GM23338 (cell line): ENCODE data around the gene SCAMP1.

Experiments
- CREB1 ChIP-seq: fragments of 250-450 bp; sonication (Bioruptor Pico); IDR thresholded peaks from 2 replicates; pipeline ENCODE4 v1.5.0; 2020; ENCODE audit warnings: low read depth, mild to moderate bottlenecking, moderate library complexity
- CTCF ChIP-seq, 2 experiments: fragments of 200-600 bp in 1 of 2; sonication (generic) in 1 of 2; conservative IDR thresholded peaks; 2 replicates each; pipeline versions ENCODE4 v1.5.1 to v1.6.1; 2016 to 2017; ENCODE audit warnings: antibody characterized with exemption in 2 of 2, low read depth in 2 of 2, mild to moderate bottlenecking in 2 of 2, moderate library complexity in 1 of 2
- ETS1 ChIP-seq: IDR thresholded peaks from 2 replicates; pipeline ENCODE4 v1.6.1; 2016; ENCODE audit warnings: antibody characterized with exemption
- EZH2 ChIP-seq: fragments of 200-600 bp; sonication (generic); IDR thresholded peaks from one replicate; pipeline ENCODE4 v1.8.0; 2017; ENCODE audit warnings: antibody characterized with exemption, mild to moderate bottlenecking, low read depth; ENCODE audit not compliant: unreplicated experiment
- EZH2phosphoT487 ChIP-seq: fragments of 200-600 bp; sonication (generic); IDR thresholded peaks from one replicate; pipeline ENCODE4 v1.8.1; 2018; ENCODE audit warnings: antibody characterized with exemption; ENCODE audit not compliant: unreplicated experiment
- JUNB ChIP-seq: IDR thresholded peaks from one replicate; pipeline ENCODE4 v1.6.1; 2016; ENCODE audit warnings: antibody characterized with exemption; ENCODE audit not compliant: unreplicated experiment
- NANOG ChIP-seq: IDR thresholded peaks from 2 replicates; pipeline ENCODE4 v1.6.1; 2016; ENCODE audit warnings: antibody characterized with exemption, borderline replicate concordance
- POLR2AphosphoS5 ChIP-seq: IDR thresholded peaks from 2 replicates; pipeline ENCODE4 v1.6.1; 2016; ENCODE audit warnings: antibody characterized with exemption, low read depth
- REST ChIP-seq: IDR thresholded peaks from one replicate; pipeline ENCODE4 v1.6.1; 2018; ENCODE audit warnings: antibody characterized with exemption; ENCODE audit not compliant: unreplicated experiment
- STAT1 ChIP-seq: IDR thresholded peaks from one replicate; pipeline ENCODE4 v1.6.1; 2016; ENCODE audit warnings: antibody characterized with exemption; ENCODE audit not compliant: unreplicated experiment
- ZNF114 ChIP-seq: fragments of 250-450 bp; sonication (Bioruptor Pico); IDR thresholded peaks from 2 replicates; pipeline ENCODE4 v1.5.0; 2020; ENCODE audit warnings: mild to moderate bottlenecking, moderate library complexity
- ZNF331 ChIP-seq: fragments of 250-450 bp; sonication (Bioruptor Pico); IDR thresholded peaks from 2 replicates; pipeline ENCODE4 v1.5.0; 2020; ENCODE audit warnings: low read depth, mild to moderate bottlenecking, moderate library complexity
- ZNF462 ChIP-seq: fragments of 250-450 bp; sonication (Bioruptor Pico); IDR thresholded peaks from 2 replicates; pipeline ENCODE4 v1.5.0; 2020; ENCODE audit warnings: mild to moderate bottlenecking, moderate library complexity

- TF ChIP-seq NANOG (no peak), EZH2 (no peak), CTCF (conservative IDR thresholded peaks at IDR 0.05; ENCODE audit: low read depth in 2 of 2) (no peak), REST (no peak), JUNB (no peak), CREB1 (CRISPR knock-in tag) (no peak), EZH2phosphoT487 (no peak), POLR2AphosphoS5 (no peak), ETS1 (no peak), ZNF114 (CRISPR knock-in tag) (no peak), ZNF331 (CRISPR knock-in tag) (no peak), STAT1 (no peak), ZNF462 (CRISPR knock-in tag) (no peak)
Observed at GRCh38 chr5:78527925-78528324, 167.5 kb downstream of the SCAMP1 start.
